ENCODE data around the gene PPP1R3F.

The PPP1R3F gene

GRCh38 chrX:49237060-49237459, 32.5 kb upstream of the PPP1R3F start:
- in situ Hi-C loops (cut with HindIII; ENCODE audit: low sequenced_read_pairs), result no loop called here
- H3K4me3 ChIP-seq (ENCODE audit: low read depth, low read length), result no peak overlapping the region

GRCh38 chrX:49238735-49239134, 30.9 kb upstream of the PPP1R3F start:
- in situ Hi-C loops (cut with HindIII; ENCODE audit: low sequenced_read_pairs), result no loop called here
- TF ChIP-seq CTCF (IDR thresholded peaks at IDR 0.05; ENCODE audit: low read depth, low read length, missing control alignments), result no peak
- DNase-seq (ENCODE audit: low read depth), result no peak

More at GRCh38 chrX:49237060-49237459, 32.5 kb upstream of the PPP1R3F start:
- no peak for DNase-seq (ENCODE audit: low read depth)
- no peak for TF ChIP-seq CTCF (IDR thresholded peaks at IDR 0.05; ENCODE audit: low read depth, low read length, missing control alignments)

GRCh38 chrX:49242545-49243066, 27.0 kb upstream of the PPP1R3F start:
- in situ Hi-C loops (cut with HindIII; ENCODE audit: low sequenced_read_pairs), result no loop called here
- no peak overlapping the region for H3K4me3 ChIP-seq (ENCODE audit: low read depth, low read length)
- no peak for DNase-seq (ENCODE audit: low read depth)
- TF ChIP-seq CTCF (IDR thresholded peaks at IDR 0.05; ENCODE audit: low read depth, low read length, missing control alignments), result no peak

More at GRCh38 chrX:49238735-49239134, 30.9 kb upstream of the PPP1R3F start:
- H3K4me3 ChIP-seq (ENCODE audit: low read depth, low read length), result no peak overlapping the region

GRCh38 chrX:49243166-49243565, 26.4 kb upstream of the PPP1R3F start:
- H3K4me3 ChIP-seq (ENCODE audit: low read depth, low read length), result no peak overlapping the region
- DNase-seq (ENCODE audit: low read depth), result no peak
- in situ Hi-C loops (cut with HindIII; ENCODE audit: low sequenced_read_pairs), result no loop called here
- no peak for TF ChIP-seq CTCF (IDR thresholded peaks at IDR 0.05; ENCODE audit: low read depth, low read length, missing control alignments)

GRCh38 chrX:49244207-49244606, 25.4 kb upstream of the PPP1R3F start:
- no peak overlapping the region for H3K4me3 ChIP-seq (ENCODE audit: low read depth, low read length)
- no peak for DNase-seq (ENCODE audit: low read depth)
- TF ChIP-seq CTCF (IDR thresholded peaks at IDR 0.05; ENCODE audit: low read depth, low read length, missing control alignments), result no peak
- in situ Hi-C loops (cut with HindIII; ENCODE audit: low sequenced_read_pairs), result no loop called here

GRCh38 chrX:49246541-49246940, 23.1 kb upstream of the PPP1R3F start:
- no peak for TF ChIP-seq CTCF (IDR thresholded peaks at IDR 0.05; ENCODE audit: low read depth, low read length, missing control alignments)
- H3K4me3 ChIP-seq (ENCODE audit: low read depth, low read length), result no peak overlapping the region
- no peak for DNase-seq (ENCODE audit: low read depth)
- in situ Hi-C loops (cut with HindIII; ENCODE audit: low sequenced_read_pairs), result no loop called here

Measured in astrocyte of the cerebellum (primary cell).